ENCODE results near the gene TOMM6.
A peak's percentile ranks its signal among the peaks of the same experiment; 100 is the strongest.
"Not testable (repeated sequence)": the region's sequence is repeated elsewhere in the genome, so short reads cannot be mapped to it uniquely, and the experiment has no call there.

The TOMM6 gene

GRCh38 chr6:41785689-41786450 lies 1.6 kb upstream of the TOMM6 start:
- no peak for DNase-seq

GRCh38 chr6:41786451-41787218 lies 859 bp upstream of the TOMM6 start:
- DNase-seq: peak; percentile 67

GRCh38 chr6:41789390-41789724 lies 1.9 kb downstream of the TOMM6 start:
- no peak for DNase-seq

- no peak for DNase-seq
These were observed 2.6 kb downstream of the TOMM6 start for GRCh38 chr6:41790045-41790444.

- no peak for DNase-seq
These were observed 3.8 kb downstream of the TOMM6 start for GRCh38 chr6:41791305-41791704.

- DNase-seq: no peak
These were observed 4.5 kb downstream of the TOMM6 start for GRCh38 chr6:41791984-41792383.

GRCh38 chr6:41796474-41796873 lies 9.0 kb downstream of the TOMM6 start:
- no peak for DNase-seq

- no peak for DNase-seq
These were observed 11.5 kb downstream of the TOMM6 start for GRCh38 chr6:41798901-41799558.

- no peak for DNase-seq
These were observed 12.0 kb downstream of the TOMM6 start for GRCh38 chr6:41799559-41799911.

GRCh38 chr6:41801380-41801779 lies 13.9 kb downstream of the TOMM6 start:
- DNase-seq: no peak

- DNase-seq: no peak
These were observed 18.6 kb downstream of the TOMM6 start for GRCh38 chr6:41805830-41806774.

- DNase-seq: no peak
These were observed 23.6 kb downstream of the TOMM6 start for GRCh38 chr6:41811095-41811494.

GRCh38 chr6:41811946-41812345 lies 24.5 kb downstream of the TOMM6 start:
- not testable (repeated sequence) for DNase-seq

GRCh38 chr6:41813469-41813868 lies 26.0 kb downstream of the TOMM6 start:
- DNase-seq: no peak

- no peak for DNase-seq
These were observed 26.5 kb downstream of the TOMM6 start for GRCh38 chr6:41813956-41814355.

- no peak for DNase-seq
These were observed 27.1 kb downstream of the TOMM6 start for GRCh38 chr6:41814629-41815028.

- no peak for DNase-seq
These were observed 28.1 kb downstream of the TOMM6 start for GRCh38 chr6:41815587-41815986.

- DNase-seq: no peak
These were observed 31.0 kb downstream of the TOMM6 start for GRCh38 chr6:41818271-41819054.

- DNase-seq: no peak
These were observed 33.8 kb downstream of the TOMM6 start for GRCh38 chr6:41821266-41821665.

- no peak for DNase-seq
These were observed 34.5 kb downstream of the TOMM6 start for GRCh38 chr6:41822021-41822420.

- DNase-seq: no peak
These were observed 35.7 kb downstream of the TOMM6 start for GRCh38 chr6:41823178-41823577.
